ENCODE results near the gene TSPAN4.

Gene TSPAN4

GRCh38 chr11:911890-912219 is 69.2 kb downstream of the TSPAN4 start:
- no peak for DNase-seq

- no peak for DNase-seq
Measured at GRCh38 chr11:912266-912665, 69.6 kb downstream of the TSPAN4 start.

- DNase-seq = no peak
Measured at GRCh38 chr11:913043-913442, 70.4 kb downstream of the TSPAN4 start.

GRCh38 chr11:914204-914603 is 71.6 kb downstream of the TSPAN4 start:
- no peak for DNase-seq

GRCh38 chr11:914747-915501 is 72.3 kb downstream of the TSPAN4 start:
- no peak for DNase-seq

All from NCI-H446 (cell line).